K562 (cell line): Measurements from ENCODE around the gene RIC8B. TPM values are rescaled to one million over a fixed set of nuclear protein-coding genes. Genes with fewer than 3 reads are reported as not detected.

Experiments used
- ARHGAP35 ChIP-seq: fragments of 450-650 bp; IDR thresholded peaks from 2 replicates; pipeline ENCODE4 v1.6.1; 2018; ENCODE audit not compliant: partially characterized antibody
- ATF7 ChIP-seq: fragments of 450-650 bp; IDR thresholded peaks from 2 replicates; pipeline ENCODE4 v1.7.1; 2014; ENCODE audit warnings: mild to moderate bottlenecking, moderate library complexity
- BRD9 ChIP-seq: fragments of 450-650 bp; IDR thresholded peaks from 2 replicates; pipeline ENCODE4 v1.6.1; 2018; ENCODE audit warnings: low read depth; ENCODE audit not compliant: partially characterized antibody
- CHAMP1 ChIP-seq: fragments of 450-650 bp; IDR thresholded peaks from 2 replicates; pipeline ENCODE4 v1.6.1; 2016; ENCODE audit warnings: mild to moderate bottlenecking
- DLX4 ChIP-seq: fragments of 250-450 bp; sonication (Bioruptor Pico); IDR thresholded peaks from 2 replicates; pipeline ENCODE4 v1.6.1; 2021; ENCODE audit warnings: mild to moderate bottlenecking
- HDAC3 ChIP-seq: fragments of 450-650 bp; IDR thresholded peaks from 2 replicates; pipeline ENCODE4 v1.6.1; 2018; ENCODE audit warnings: borderline replicate concordance, mild to moderate bottlenecking, moderate library complexity; ENCODE audit not compliant: partially characterized antibody
- L3MBTL2 ChIP-seq: fragments of 450-650 bp; IDR thresholded peaks from 2 replicates; pipeline ENCODE4 v1.6.1; 2016; ENCODE audit warnings: mild to moderate bottlenecking, moderate library complexity
- MECOM ChIP-seq: fragments of 250-450 bp; sonication (Bioruptor Pico); IDR thresholded peaks from 2 replicates; pipeline ENCODE4 v1.8.0; 2022; ENCODE audit warnings: inconsistent platforms
- NFXL1 ChIP-seq: fragments of 450-650 bp; formaldehyde crosslinking; IDR thresholded peaks from 2 replicates; pipeline ENCODE4 v1.4.0; 2021; ENCODE audit warnings: mild to moderate bottlenecking
- NR0B1 ChIP-seq: fragments of 450-650 bp; IDR thresholded peaks from one replicate; pipeline ENCODE4 v1.6.1; 2018; ENCODE audit warnings: mild to moderate bottlenecking, moderate library complexity; ENCODE audit not compliant: partially characterized antibody
- NRF1 ChIP-seq, 2 experiments: fragments of 450-650 bp; IDR thresholded peaks in 1 of 2; conservative IDR thresholded peaks in 1 of 2; 2 replicates each; pipeline ENCODE4 v1.6.1; 2014; ENCODE audit warnings: mild to moderate bottlenecking in 2 of 2
- PYGO2 ChIP-seq: fragments of 450-650 bp; IDR thresholded peaks from 2 replicates; pipeline ENCODE4 v1.6.1; 2016; ENCODE audit warnings: mild to moderate bottlenecking, missing genetic modification characterization, moderate library complexity, missing compliant biosample characterization
- TARDBP ChIP-seq: fragments of 450-650 bp; IDR thresholded peaks from 2 replicates; pipeline ENCODE4 v1.6.1; 2016
- THAP12 ChIP-seq: fragments of 250-450 bp; sonication (Bioruptor Pico); IDR thresholded peaks from 2 replicates; pipeline ENCODE4 v1.9.0; 2021; ENCODE audit warnings: mild to moderate bottlenecking, inconsistent platforms
- ZBED1 ChIP-seq: IDR thresholded peaks from 2 replicates; pipeline ENCODE4 v1.6.1; 2014
- ZFP1 ChIP-seq: fragments of 450-650 bp; formaldehyde crosslinking; IDR thresholded peaks from 2 replicates; pipeline ENCODE4 v1.4.0; 2020; ENCODE audit warnings: mild to moderate bottlenecking, mixed read lengths
- ZNF512 ChIP-seq: IDR thresholded peaks from 2 replicates; pipeline ENCODE4 v1.6.1; 2016; ENCODE audit warnings: missing genetic modification characterization, missing compliant biosample characterization
- ZNF586 ChIP-seq: fragments of 450-650 bp; formaldehyde crosslinking; conservative IDR thresholded peaks from 2 replicates; pipeline ENCODE4 v1.4.0; 2020; ENCODE audit warnings: mild to moderate bottlenecking, moderate library complexity
- ZNF76 ChIP-seq: fragments of 250-450 bp; sonication (Bioruptor Pico); IDR thresholded peaks from 2 replicates; pipeline ENCODE4 v1.4.0; 2020; ENCODE audit warnings: mild to moderate bottlenecking, moderate library complexity, borderline replicate concordance
- polyA plus RNA-seq, 8 experiments: library from polyadenylated mRNA; depleted of rRNA in 4 of 8; stranded (reverse) in 5 of 8; unstranded in 3 of 8; fragments of >200 nt; fragmentation: Nextera tagmentation in 2 of 8; fragmentation: Illumina TruSeq in 1 of 8; extraction: Ambion mirVana in 2 of 8; extraction: Trizol in 1 of 8; gene quantifications; 2 replicates each; pipeline versions ENCODE4 v1.2.1 to v1.2.3, GENCODE V29; 2011 to 2014; ENCODE audit warnings: inconsistent platforms in 1 of 8, missing spikeins in 1 of 8
- total RNA-seq, 7 experiments: library from RNA; depleted of rRNA in 6 of 7; stranded (reverse); fragments of >200 nt in 6 of 7; fragmentation: Illumina TruSeq in 2 of 7; extraction: Trizol in 2 of 7; gene quantifications; 2 replicates each; pipeline versions ENCODE4 v1.2.1 to v1.2.3, GENCODE V29; 2011 to 2021; ENCODE audit warnings: low replicate concordance in 1 of 7

RIC8B gene
- total and polyA plus RNA-seq, 9 of the 15 experiments (the other 6 are each of a cell fraction or from before 2014, with no cell fraction given) = 0.92 to 8.1 (median 4.8) TPM

- TF ChIP-seq DLX4 (CRISPR knock-in tag) = no peak
- no peak for TF ChIP-seq ZFP1
- no peak for TF ChIP-seq ZNF586 (CRISPR knock-in tag)
- no peak; the same call in 1 of the 2 replicates for TF ChIP-seq CHAMP1
- peak; percentile 68; the same call in 1 of the 2 replicates for TF ChIP-seq TARDBP
- TF ChIP-seq ZNF512 = no peak
- no peak for TF ChIP-seq BRD9
- peak; percentile 93 for TF ChIP-seq ATF7
- TF ChIP-seq HDAC3 = no peak
- TF ChIP-seq NRF1 (conservative IDR thresholded peaks at IDR 0.05 in 1 of 2, IDR thresholded peaks at IDR 0.05 in 1 of 2) = no peak; a peak in 1 of 4 replicates
- no peak for TF ChIP-seq ZBED1
- no peak for TF ChIP-seq NR0B1
- TF ChIP-seq MECOM (CRISPR knock-in tag) = peak; percentile 62
- TF ChIP-seq ARHGAP35 = no peak
- TF ChIP-seq L3MBTL2 = peak; percentile 94
- no peak for TF ChIP-seq PYGO2 (tag)
- TF ChIP-seq NFXL1 = no peak
- TF ChIP-seq THAP12 (CRISPR knock-in tag) = no peak
- TF ChIP-seq ZNF76 = no peak
Measured at GRCh38 chr12:106774005-106774807, at the start of gene RIC8B (continued).
